Skeletal muscle satellite cell (primary cell): ENCODE results near the gene ARL9.

Experiments
- H3K27me3 ChIP-seq: 2 replicates; pipeline ENCODE4 v1.7.0; 2013; ENCODE audit warnings: low read length; ENCODE audit not compliant: control insufficient read depth, insufficient read depth
- H3K36me3 ChIP-seq: 2 replicates; pipeline ENCODE4 v1.7.0; 2013; ENCODE audit warnings: mild to moderate bottlenecking, control low read depth, low read length; ENCODE audit not compliant: insufficient read depth
- H3K4me1 ChIP-seq: 2 replicates; pipeline ENCODE4 v1.7.0; 2013; ENCODE audit warnings: low read length; ENCODE audit not compliant: control insufficient read depth, insufficient read depth
- H3K4me2 ChIP-seq: 2 replicates; pipeline ENCODE4 v1.7.0; 2013; ENCODE audit warnings: mild to moderate bottlenecking, low read length
- H3K4me3 ChIP-seq: 2 replicates; pipeline ENCODE4 v1.7.0; 2013; ENCODE audit warnings: low read length
- H3K9ac ChIP-seq: 2 replicates; pipeline ENCODE4 v1.7.0; 2013; ENCODE audit warnings: mild to moderate bottlenecking, low read depth, low read length, moderate library complexity
- H3K9me3 ChIP-seq: replicated peaks from 2 replicates; pipeline ENCODE4 v1.7.0; 2013; ENCODE audit warnings: mild to moderate bottlenecking, control low read depth, low read length

The ARL9 gene

GRCh38 chr4:56532239-56532638, 26.6 kb downstream of the ARL9 start:
- Histone ChIP-seq H3K27me3 (peaks cover 38% of the 10 kb centered on the region), H3K36me3 (no peaks in the 10 kb centered on the region), H3K4me3 (no peak overlapping the region), H3K4me1 (peaks cover 10% of the 10 kb centered on the region), H3K4me2 (no peak overlapping the region), H3K9me3 (no peaks in the 10 kb centered on the region), H3K9ac (no peak overlapping the region)

GRCh38 chr4:56535915-56536314, 30.3 kb downstream of the ARL9 start:
- no peak overlapping the region for H3K9ac ChIP-seq
- peaks cover 31% of the 10 kb centered on the region for H3K27me3 ChIP-seq
- no peak overlapping the region for H3K4me3 ChIP-seq
- H3K36me3 ChIP-seq: no peaks in the 10 kb centered on the region
- peaks cover 3% of the 10 kb centered on the region for H3K4me1 ChIP-seq
- H3K9me3 ChIP-seq: no peaks in the 10 kb centered on the region
- no peak overlapping the region for H3K4me2 ChIP-seq

GRCh38 chr4:56537147-56537546, 31.6 kb downstream of the ARL9 start:
- H3K4me3 ChIP-seq: no peak overlapping the region
- peaks cover 22% of the 10 kb centered on the region for H3K27me3 ChIP-seq
- H3K9me3 ChIP-seq: no peaks in the 10 kb centered on the region
- H3K36me3 ChIP-seq: no peaks in the 10 kb centered on the region
- no peak overlapping the region for H3K9ac ChIP-seq
- H3K4me1 ChIP-seq: no peaks in the 10 kb centered on the region
- H3K4me2 ChIP-seq: no peak overlapping the region

GRCh38 chr4:56540826-56541225, 35.2 kb downstream of the ARL9 start:
- no peak overlapping the region for H3K9ac ChIP-seq
- no peak overlapping the region for H3K4me3 ChIP-seq
- peaks cover 8% of the 10 kb centered on the region for H3K27me3 ChIP-seq
- H3K9me3 ChIP-seq: no peaks in the 10 kb centered on the region
- no peaks in the 10 kb centered on the region for H3K36me3 ChIP-seq
- peaks cover 10% of the 10 kb centered on the region for H3K4me1 ChIP-seq
- H3K4me2 ChIP-seq: no peak overlapping the region

- H3K36me3 ChIP-seq: no peaks in the 10 kb centered on the region
- peak overlapping the region; percentile 71 for H3K4me3 ChIP-seq
- peaks cover 17% of the 10 kb centered on the region for H3K27me3 ChIP-seq
- H3K9me3 ChIP-seq: no peaks in the 10 kb centered on the region
- H3K9ac ChIP-seq: peak overlapping the region; percentile 56
- H3K4me1 ChIP-seq: peaks cover 10% of the 10 kb centered on the region
- peak overlapping the region; percentile 85 for H3K4me2 ChIP-seq
These were observed 39.1 kb downstream of the ARL9 start for GRCh38 chr4:56544573-56545131.

GRCh38 chr4:56550642-56551041, 45.1 kb downstream of the ARL9 start:
- no peak overlapping the region for H3K9ac ChIP-seq
- H3K9me3 ChIP-seq: no peaks in the 10 kb centered on the region
- peaks cover 22% of the 10 kb centered on the region for H3K27me3 ChIP-seq
- no peaks in the 10 kb centered on the region for H3K36me3 ChIP-seq
- H3K4me3 ChIP-seq: no peak overlapping the region
- no peaks in the 10 kb centered on the region for H3K4me1 ChIP-seq
- H3K4me2 ChIP-seq: no peak overlapping the region

- Histone ChIP-seq H3K36me3 (no peaks in the 10 kb centered on the region), H3K9me3 (no peaks in the 10 kb centered on the region), H3K4me2 (no peak overlapping the region)
These were observed 45.9 kb downstream of the ARL9 start for GRCh38 chr4:56551516-56551915.

GRCh38 chr4:56552273-56552672, 46.7 kb downstream of the ARL9 start:
- peaks cover 13% of the 10 kb centered on the region for H3K27me3 ChIP-seq
- H3K9me3 ChIP-seq: no peaks in the 10 kb centered on the region
- no peak overlapping the region for H3K9ac ChIP-seq
- H3K4me1 ChIP-seq: no peaks in the 10 kb centered on the region
- H3K4me3 ChIP-seq: no peak overlapping the region
- H3K36me3 ChIP-seq: no peaks in the 10 kb centered on the region
- H3K4me2 ChIP-seq: no peak overlapping the region

More at GRCh38 chr4:56551516-56551915, 45.9 kb downstream of the ARL9 start:
- Histone ChIP-seq H3K4me3 (no peak overlapping the region), H3K9ac (no peak overlapping the region), H3K4me1 (no peaks in the 10 kb centered on the region), H3K27me3 (peaks cover 18% of the 10 kb centered on the region)

DNA sequence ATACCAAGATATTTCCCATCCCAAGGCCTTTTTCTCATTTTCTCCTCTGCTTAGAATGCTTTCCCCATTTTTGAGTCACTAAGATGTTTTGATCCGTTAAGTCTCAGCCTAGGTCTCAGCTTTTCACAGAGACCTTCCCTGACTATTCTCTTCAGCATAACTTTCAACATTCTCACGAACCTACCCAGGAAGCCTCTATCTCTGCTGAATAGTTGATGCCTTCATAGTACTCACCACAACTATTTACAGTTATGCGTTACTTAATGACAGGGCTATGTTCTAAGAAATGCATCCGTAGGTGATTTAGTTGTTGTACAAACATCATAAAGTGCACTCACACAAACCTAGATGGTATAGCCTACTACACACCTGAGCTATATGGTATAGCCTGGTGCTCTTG, 64.5 kb downstream of the ARL9 start:
- Histone ChIP-seq H3K4me3 (no peak overlapping the region), H3K4me2 (no peak overlapping the region), H3K9me3 (no peaks in the 10 kb centered on the region), H3K36me3 (no peaks in the 10 kb centered on the region), H3K9ac (no peak overlapping the region), H3K4me1 (no peaks in the 10 kb centered on the region), H3K27me3 (no peaks in the 10 kb centered on the region)
